Fibroblast of lung (primary cell): ENCODE results near the gene CFAP73. TPM values are rescaled to one million over a fixed set of nuclear protein-coding genes. Genes with fewer than 3 reads are reported as not detected.
A peak's percentile ranks its signal among the peaks of the same experiment; 100 is the strongest.

Source experiments
- DNase-seq, 2 donors: peaks; one replicate each; pipeline versions ENCODE4 v3.0.0 to v3.0.0-alpha.2; 2010; ENCODE audit warnings: low read depth in 2 of 2
- H2AFZ ChIP-seq: 2 replicates; pipeline ENCODE4 v1.5.1; 2012; ENCODE audit warnings: low read length, control low read depth, inconsistent platforms
- H3K27ac ChIP-seq: 2 replicates; pipeline ENCODE4 v1.5.1; 2011; ENCODE audit warnings: low read length, control low read depth; ENCODE audit not compliant: insufficient read depth
- H3K27me3 ChIP-seq: 2 replicates; pipeline ENCODE4 v1.5.1; 2011; ENCODE audit warnings: mild to moderate bottlenecking, low read length; ENCODE audit not compliant: control insufficient read depth, insufficient read depth
- H3K36me3 ChIP-seq: 2 replicates; pipeline ENCODE4 v1.5.1; 2011; ENCODE audit warnings: low read length; ENCODE audit not compliant: control insufficient read depth, insufficient read depth
- H3K4me1 ChIP-seq: 2 replicates; pipeline ENCODE4 v1.5.1; 2011; ENCODE audit warnings: low read length; ENCODE audit not compliant: control insufficient read depth, insufficient read depth; ENCODE audit errors: extremely low read depth
- H3K4me2 ChIP-seq: 2 replicates; pipeline ENCODE4 v1.5.1; 2011; ENCODE audit warnings: low read length, control low read depth; ENCODE audit not compliant: insufficient read depth; ENCODE audit errors: extremely low read depth
- H3K4me3 ChIP-seq, 4 experiments: fragments of 200-600 bp in 1 of 4; sonication (generic) in 1 of 4; replicated peaks in 1 of 4; 2 replicates each; pipeline ENCODE4 v1.5.1; 2011 to 2016; ENCODE audit warnings: low read length in 4 of 4, low read depth in 3 of 4, mild to moderate bottlenecking in 3 of 4, control low read depth in 2 of 4, inconsistent platforms in 1 of 4, mixed read lengths in 1 of 4; ENCODE audit not compliant: insufficient read depth in 1 of 4; ENCODE audit errors: control extremely low read depth in 1 of 4
- H3K79me2 ChIP-seq: 2 replicates; pipeline ENCODE4 v1.5.1; 2012; ENCODE audit warnings: mild to moderate bottlenecking, low read length, inconsistent platforms; ENCODE audit not compliant: control insufficient read depth, insufficient read depth
- H3K9ac ChIP-seq: 2 replicates; pipeline ENCODE4 v1.5.1; 2011; ENCODE audit warnings: mild to moderate bottlenecking, low read length, control low read depth; ENCODE audit not compliant: insufficient read depth
- H3K9me3 ChIP-seq: 2 replicates; pipeline ENCODE4 v1.5.1; 2012; ENCODE audit warnings: low read depth, low read length; ENCODE audit not compliant: control insufficient read depth, insufficient read depth
- H4K20me1 ChIP-seq: 2 replicates; pipeline ENCODE4 v1.5.1; 2011; ENCODE audit warnings: low read length; ENCODE audit not compliant: control insufficient read depth, insufficient read depth; ENCODE audit errors: extremely low read depth
- CTCF ChIP-seq, 2 donors: IDR thresholded peaks in 1 of 2; conservative IDR thresholded peaks in 1 of 2; 1 replicate in 1 of 2; 2 replicates in 1 of 2; pipeline ENCODE4 v1.5.1; 2011 to 2012; ENCODE audit warnings: low read length in 2 of 2, control low read depth in 1 of 2, inconsistent platforms in 1 of 2, low read depth in 1 of 2, mild to moderate bottlenecking in 1 of 2
- EZH2 ChIP-seq: IDR thresholded peaks from 2 replicates; pipeline ENCODE4 v1.5.1; 2012; ENCODE audit warnings: low read length, control low read depth, mild to moderate bottlenecking; ENCODE audit errors: missing control alignments
- polyA plus RNA-seq, 2 donors: library from polyadenylated mRNA; depleted of rRNA in 1 of 2; stranded (reverse) in 1 of 2; unstranded in 1 of 2; fragments of >200 nt; gene quantifications; 2 replicates each; pipeline ENCODE4 v1.2.1, GENCODE V29; 2011 to 2012; ENCODE audit warnings: missing spikeins in 1 of 2
- total RNA-seq: library from RNA; depleted of rRNA; stranded (reverse); fragments of >200 nt; gene quantifications from 2 replicates; pipeline ENCODE4 v1.2.1, GENCODE V29; 2014

The CFAP73 gene
- total and polyA plus RNA-seq, 2 donors (not counting 1 experiment from before 2014, with no cell fraction given) = not detected

- H3K27me3 ChIP-seq = peaks cover 25% of the 10 kb centered on the region
- no peak overlapping the region for H3K27ac ChIP-seq
- peak overlapping the region; percentile 0 for H3K4me2 ChIP-seq
- H3K4me1 ChIP-seq = peaks cover 5% of the 10 kb centered on the region
- peak in 1 of 2 donors; percentile 14 for DNase-seq
- H3K36me3 ChIP-seq = peaks cover 1% of the 10 kb centered on the region
- no peaks in the 10 kb centered on the region for H3K9me3 ChIP-seq
- H2AFZ ChIP-seq = no peak overlapping the region
- no peak for TF ChIP-seq EZH2
- no peak for TF ChIP-seq CTCF (conservative IDR thresholded peaks at IDR 0.05 in 1 of 2, IDR thresholded peaks at IDR 0.05 in 1 of 2; ENCODE audit: low read depth in 1 of 2, low read length in 2 of 2)
- no peaks in the 10 kb centered on the region for H3K79me2 ChIP-seq
- H3K9ac ChIP-seq = no peak overlapping the region
- H4K20me1 ChIP-seq = no peaks in the 10 kb centered on the region
- H3K4me3 ChIP-seq = no peak overlapping the region
Measured at GRCh38 chr12:113154351-113154973, 4.9 kb downstream of the CFAP73 start.

- H3K9me3 ChIP-seq = no peaks in the 10 kb centered on the region
- H2AFZ ChIP-seq = no peak overlapping the region
- no peak overlapping the region for H3K4me2 ChIP-seq
- no peaks in the 10 kb centered on the region for H3K79me2 ChIP-seq
- H3K27me3 ChIP-seq = peaks cover 25% of the 10 kb centered on the region
- no peak overlapping the region for H3K27ac ChIP-seq
- no peak for DNase-seq
- peaks cover 1% of the 10 kb centered on the region for H3K36me3 ChIP-seq
- no peak for TF ChIP-seq CTCF (conservative IDR thresholded peaks at IDR 0.05 in 1 of 2, IDR thresholded peaks at IDR 0.05 in 1 of 2; ENCODE audit: low read depth in 1 of 2, low read length in 2 of 2)
- no peak for TF ChIP-seq EZH2
- peaks cover 1% of the 10 kb centered on the region for H3K4me1 ChIP-seq
- no peaks in the 10 kb centered on the region for H4K20me1 ChIP-seq
- H3K4me3 ChIP-seq = no peak overlapping the region
- no peak overlapping the region for H3K9ac ChIP-seq
Measured at GRCh38 chr12:113155060-113155459, 5.5 kb downstream of the CFAP73 start.

GRCh38 chr12:113155646-113156045, 6.1 kb downstream of the CFAP73 start:
- no peaks in the 10 kb centered on the region for H4K20me1 ChIP-seq
- no peak overlapping the region for H3K27ac ChIP-seq
- no peaks in the 10 kb centered on the region for H3K4me1 ChIP-seq
- H3K4me3 ChIP-seq = no peak overlapping the region
- no peak overlapping the region for H3K9ac ChIP-seq
- H3K4me2 ChIP-seq = no peak overlapping the region
- H3K79me2 ChIP-seq = no peaks in the 10 kb centered on the region
- H3K9me3 ChIP-seq = no peaks in the 10 kb centered on the region
- DNase-seq = no peak
- peaks cover 25% of the 10 kb centered on the region for H3K27me3 ChIP-seq
- peaks cover 3% of the 10 kb centered on the region for H3K36me3 ChIP-seq
- H2AFZ ChIP-seq = no peak overlapping the region
- TF ChIP-seq CTCF (conservative IDR thresholded peaks at IDR 0.05 in 1 of 2, IDR thresholded peaks at IDR 0.05 in 1 of 2; ENCODE audit: low read depth in 1 of 2, low read length in 2 of 2) (no peak), EZH2 (no peak)
